Measurements from ENCODE around the gene DCP1A.
"Not testable (repeated sequence)": the region's sequence is repeated elsewhere in the genome, so short reads cannot be mapped to it uniquely, and the experiment has no call there.

- not testable (repeated sequence) for TF ChIP-seq CTCF, POLR2A (IDR thresholded peaks at IDR 0.05)
These were observed 78.2 kb downstream of the DCP1A start for GRCh38 chr3:53269193-53269592.
